GM12874 (cell line): ENCODE results near the gene UNC5A.

ENCODE experiments used
- TF ChIP-seq, protein P1 (sequence below): IDR thresholded peaks from 2 replicates; pipeline ENCODE4 v1.5.1; 2011; ENCODE audit warnings: low read depth, mild to moderate bottlenecking, control low read depth, low read length, moderate library complexity; ENCODE audit not compliant: insufficient read depth

UNC5A gene

DNA sequence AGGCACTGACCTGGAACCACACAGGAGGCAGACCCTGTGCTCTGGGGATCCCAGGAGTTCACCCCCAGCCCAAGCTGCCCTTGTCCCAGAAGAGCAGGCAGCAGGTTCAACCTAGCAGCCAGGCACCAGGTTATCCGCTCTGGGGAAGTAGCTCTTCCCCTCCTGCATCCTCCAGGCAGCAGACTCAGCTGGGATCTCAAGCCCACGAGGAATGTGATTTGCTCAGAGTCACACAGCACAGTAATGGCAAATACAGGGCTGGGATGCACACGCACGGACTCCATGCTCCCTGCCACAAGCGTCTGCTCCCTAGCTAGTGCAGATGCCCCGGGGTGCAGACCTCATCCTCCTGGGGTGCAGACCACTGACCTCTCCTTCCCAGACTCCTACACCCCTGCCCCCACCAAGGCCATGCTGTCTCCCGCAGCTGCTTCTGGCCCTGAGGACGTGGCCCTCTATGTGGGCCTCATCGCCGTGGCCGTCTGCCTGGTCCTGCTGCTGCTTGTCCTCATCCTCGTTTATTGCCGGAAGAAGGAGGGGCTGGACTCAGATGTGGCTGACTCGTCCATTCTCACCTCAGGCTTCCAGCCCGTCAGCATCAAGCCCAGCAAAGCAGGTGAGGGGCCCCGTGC, 63.3 kb downstream of the UNC5A start:
- TF ChIP-seq, protein P1, sequence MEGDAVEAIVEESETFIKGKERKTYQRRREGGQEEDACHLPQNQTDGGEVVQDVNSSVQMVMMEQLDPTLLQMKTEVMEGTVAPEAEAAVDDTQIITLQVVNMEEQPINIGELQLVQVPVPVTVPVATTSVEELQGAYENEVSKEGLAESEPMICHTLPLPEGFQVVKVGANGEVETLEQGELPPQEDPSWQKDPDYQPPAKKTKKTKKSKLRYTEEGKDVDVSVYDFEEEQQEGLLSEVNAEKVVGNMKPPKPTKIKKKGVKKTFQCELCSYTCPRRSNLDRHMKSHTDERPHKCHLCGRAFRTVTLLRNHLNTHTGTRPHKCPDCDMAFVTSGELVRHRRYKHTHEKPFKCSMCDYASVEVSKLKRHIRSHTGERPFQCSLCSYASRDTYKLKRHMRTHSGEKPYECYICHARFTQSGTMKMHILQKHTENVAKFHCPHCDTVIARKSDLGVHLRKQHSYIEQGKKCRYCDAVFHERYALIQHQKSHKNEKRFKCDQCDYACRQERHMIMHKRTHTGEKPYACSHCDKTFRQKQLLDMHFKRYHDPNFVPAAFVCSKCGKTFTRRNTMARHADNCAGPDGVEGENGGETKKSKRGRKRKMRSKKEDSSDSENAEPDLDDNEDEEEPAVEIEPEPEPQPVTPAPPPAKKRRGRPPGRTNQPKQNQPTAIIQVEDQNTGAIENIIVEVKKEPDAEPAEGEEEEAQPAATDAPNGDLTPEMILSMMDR = no peak

DNA sequence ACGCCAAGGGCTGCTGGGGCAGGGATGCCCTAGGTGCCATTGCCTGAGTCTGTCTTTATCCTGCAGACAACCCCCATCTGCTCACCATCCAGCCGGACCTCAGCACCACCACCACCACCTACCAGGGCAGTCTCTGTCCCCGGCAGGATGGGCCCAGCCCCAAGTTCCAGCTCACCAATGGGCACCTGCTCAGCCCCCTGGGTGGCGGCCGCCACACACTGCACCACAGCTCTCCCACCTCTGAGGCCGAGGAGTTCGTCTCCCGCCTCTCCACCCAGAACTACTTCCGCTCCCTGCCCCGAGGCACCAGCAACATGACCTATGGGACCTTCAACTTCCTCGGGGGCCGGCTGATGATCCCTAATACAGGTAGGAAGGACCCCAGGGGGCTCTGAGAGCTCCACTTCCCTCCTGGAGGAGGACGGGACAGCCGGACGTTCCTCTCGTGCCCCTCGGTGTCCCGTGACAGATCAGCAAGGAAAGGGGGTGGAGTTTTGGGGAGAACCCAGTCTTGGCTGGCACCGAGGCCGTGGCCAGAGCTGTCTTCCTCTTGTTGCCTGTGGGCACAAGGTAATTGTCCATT, 63.9 kb downstream of the UNC5A start:
- TF ChIP-seq, protein P1 = no peak

DNA sequence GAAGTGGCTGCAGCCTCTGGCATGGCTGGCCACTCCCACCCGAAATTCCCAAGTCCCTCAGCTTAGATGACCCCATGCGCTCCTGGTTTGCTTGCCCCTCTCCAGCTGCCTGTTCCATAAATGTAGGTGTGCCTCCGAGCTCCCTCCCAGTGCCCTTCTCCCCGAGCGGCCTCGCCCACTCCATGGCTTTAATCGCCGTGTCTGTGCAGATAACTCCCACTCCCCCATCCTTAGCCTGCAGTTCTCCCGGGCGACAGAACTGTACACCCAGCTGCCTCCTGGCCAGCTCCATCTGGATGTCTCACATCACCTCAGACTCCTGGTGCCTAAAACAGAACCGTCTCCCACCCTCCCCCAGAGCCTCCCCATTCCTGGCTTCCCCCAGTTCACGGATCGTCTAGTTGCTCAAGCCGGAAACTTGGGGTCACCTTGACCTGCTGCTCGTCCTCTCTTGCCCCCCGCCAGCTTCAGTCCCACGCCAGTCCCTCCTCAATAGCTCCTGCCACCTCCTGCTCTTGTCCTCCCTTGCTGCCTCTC, 64.7 kb downstream of the UNC5A start:
- TF ChIP-seq, protein P1 = no peak

GRCh38 chr5:176875783-176876505, 65.6 kb downstream of the UNC5A start:
- TF ChIP-seq, protein P1 = no peak

DNA sequence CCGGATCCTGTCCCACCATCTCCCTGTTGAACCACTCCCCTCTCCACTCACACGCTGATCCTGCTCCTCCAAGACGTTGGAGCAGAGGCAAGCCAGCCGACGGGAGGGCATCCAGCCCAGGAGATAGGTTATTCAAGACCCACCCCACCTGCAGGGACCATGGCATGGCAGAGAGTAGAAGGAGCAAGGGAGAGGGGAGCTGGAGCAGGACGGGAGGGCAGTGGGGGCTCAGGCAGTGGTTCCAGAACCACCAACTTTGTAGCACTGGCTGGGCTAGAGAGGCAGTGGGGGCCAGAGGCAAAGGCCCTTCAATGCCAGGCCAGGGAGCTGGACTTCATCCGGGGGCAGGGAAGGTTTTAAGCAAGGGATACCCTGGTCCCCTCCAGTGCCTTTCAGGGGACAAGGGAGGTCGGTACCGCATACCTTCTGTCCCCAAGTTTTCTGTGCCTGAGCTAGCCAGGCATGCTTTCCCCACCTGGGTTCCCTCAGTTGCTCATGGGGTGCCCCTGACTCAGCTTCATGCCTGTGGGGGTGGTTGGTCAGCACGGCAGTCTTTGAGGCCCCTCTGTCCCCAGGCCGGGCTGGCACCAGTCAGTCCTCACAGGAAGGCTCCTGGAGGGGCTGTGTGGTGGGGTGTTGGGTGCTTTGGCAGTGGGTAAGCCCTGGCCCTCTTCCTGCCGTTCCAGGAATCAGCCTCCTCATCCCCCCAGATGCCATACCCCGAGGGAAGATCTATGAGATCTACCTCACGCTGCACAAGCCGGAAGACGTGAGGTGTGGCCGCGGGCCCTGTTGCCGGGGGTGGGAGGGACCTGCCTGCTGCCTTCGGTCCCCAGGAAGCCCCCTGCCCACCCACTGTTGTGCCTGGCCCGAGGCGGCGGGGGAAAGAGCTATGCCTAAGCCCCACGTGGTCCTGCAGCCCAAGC, 66.4 kb downstream of the UNC5A start:
- TF ChIP-seq, protein P1 = no peak

DNA sequence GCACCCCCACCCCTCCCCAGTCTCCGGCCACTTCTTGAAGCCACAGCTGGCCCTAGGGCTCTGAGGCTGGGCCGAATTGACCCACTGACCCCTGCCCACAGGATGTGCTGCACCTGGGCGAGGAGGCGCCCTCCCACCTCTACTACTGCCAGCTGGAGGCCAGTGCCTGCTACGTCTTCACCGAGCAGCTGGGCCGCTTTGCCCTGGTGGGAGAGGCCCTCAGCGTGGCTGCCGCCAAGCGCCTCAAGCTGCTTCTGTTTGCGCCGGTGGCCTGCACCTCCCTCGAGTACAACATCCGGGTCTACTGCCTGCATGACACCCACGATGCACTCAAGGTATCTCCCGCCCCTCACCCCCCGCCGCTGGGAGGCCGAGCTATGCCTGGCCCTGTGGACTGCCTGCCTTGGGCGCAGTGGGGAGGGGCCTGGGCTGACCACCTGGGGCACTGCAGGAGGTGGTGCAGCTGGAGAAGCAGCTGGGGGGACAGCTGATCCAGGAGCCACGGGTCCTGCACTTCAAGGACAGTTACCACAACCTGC, 67.5 kb downstream of the UNC5A start:
- TF ChIP-seq, protein P1 = no peak
